OCI-M2 (cell line): ENCODE measurements around the gene PTPN1.
"Not testable (repeated sequence)": the region's sequence is repeated elsewhere in the genome, so short reads cannot be mapped to it uniquely, and the experiment has no call there.

Experiments
- DNase-seq: peaks from one replicate; lab custom pipeline; 2025; ENCODE audit not compliant: unreplicated experiment; lab: John Stamatoyannopoulos, UW

Gene PTPN1

DNA sequence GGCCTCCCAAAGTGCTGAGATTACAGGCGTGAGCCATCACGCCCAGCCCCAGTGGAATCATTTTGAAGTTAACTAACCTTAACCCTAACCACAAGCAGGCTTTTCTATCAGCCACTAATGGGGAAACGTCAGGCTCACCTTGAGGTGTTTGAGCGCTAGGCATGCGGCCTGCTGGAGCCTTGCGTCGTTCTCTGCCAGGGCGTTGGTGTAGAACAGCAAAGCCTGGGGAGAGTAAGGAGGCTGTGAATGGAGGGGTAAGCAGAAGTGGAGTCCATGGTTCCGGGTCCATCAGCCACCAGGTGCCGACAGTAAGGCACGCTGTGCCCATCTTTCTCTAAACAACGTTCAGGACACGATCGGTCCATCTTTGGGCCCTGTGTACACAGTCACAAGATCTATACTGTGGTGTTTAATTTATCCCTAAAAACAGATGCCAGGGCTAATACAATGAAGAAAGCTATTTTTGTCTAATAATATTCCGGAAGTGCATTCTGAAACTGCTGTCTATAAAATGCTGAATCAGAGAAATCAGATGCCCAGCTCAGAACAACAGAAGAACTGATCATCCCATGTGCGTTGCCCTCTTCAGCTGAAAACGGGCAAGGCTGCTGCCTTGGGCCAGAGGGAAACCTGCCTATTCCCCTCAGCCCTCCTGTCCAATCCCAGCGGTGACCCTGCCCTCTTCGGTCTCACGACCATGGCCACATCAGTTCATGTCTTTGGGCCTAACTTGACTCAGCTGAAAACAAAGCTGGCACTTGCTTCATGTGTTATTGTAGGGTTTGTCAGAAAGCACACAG is 79.6 kb downstream of the PTPN1 start:
- DNase-seq: no peak

DNA sequence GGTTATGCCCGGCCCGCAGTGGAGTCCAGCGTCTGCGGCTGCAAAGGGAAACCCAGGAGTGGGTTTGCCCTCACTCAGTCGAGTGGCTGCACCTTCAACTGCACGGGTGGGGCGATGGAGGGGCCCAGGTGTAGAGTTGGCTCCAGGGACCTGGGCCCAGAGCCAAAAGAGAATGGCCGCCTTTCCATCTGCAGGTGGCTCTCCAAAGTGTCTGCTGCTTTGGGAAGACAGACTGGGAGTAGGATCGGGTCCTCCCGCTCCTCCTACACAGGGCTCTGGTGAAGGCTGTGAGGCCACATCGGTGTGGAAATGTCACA is 80.1 kb downstream of the PTPN1 start:
- no peak for DNase-seq

DNA sequence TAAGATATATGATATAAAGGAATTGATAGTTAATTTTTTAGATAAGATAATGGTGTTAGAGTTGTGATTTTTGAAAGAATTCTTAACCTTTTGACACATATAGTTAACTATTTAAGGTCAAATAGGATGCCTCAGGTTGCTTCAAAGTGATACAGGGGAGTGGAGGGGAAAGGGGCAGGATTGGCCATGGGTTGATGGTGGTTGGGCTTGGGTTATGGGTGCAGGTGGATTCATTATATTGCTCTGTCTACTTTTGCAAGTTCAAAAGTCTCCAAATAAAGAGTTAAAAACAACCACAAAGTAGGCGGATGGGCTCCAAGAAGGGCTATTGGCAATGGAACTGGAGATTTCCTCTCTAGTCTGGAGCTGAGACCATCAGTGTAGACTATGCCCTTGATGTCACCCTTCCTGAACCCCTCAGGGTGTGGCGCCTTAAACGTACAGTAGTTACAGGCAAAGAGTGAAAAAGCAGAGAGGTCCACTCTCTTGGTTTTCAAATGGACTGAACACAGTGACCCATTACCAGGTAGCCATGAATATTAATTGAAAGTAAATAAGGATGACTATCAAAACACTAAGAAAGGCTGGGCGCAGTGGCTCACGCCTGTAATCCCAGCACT is 81.2 kb downstream of the PTPN1 start:
- DNase-seq: no peak

DNA sequence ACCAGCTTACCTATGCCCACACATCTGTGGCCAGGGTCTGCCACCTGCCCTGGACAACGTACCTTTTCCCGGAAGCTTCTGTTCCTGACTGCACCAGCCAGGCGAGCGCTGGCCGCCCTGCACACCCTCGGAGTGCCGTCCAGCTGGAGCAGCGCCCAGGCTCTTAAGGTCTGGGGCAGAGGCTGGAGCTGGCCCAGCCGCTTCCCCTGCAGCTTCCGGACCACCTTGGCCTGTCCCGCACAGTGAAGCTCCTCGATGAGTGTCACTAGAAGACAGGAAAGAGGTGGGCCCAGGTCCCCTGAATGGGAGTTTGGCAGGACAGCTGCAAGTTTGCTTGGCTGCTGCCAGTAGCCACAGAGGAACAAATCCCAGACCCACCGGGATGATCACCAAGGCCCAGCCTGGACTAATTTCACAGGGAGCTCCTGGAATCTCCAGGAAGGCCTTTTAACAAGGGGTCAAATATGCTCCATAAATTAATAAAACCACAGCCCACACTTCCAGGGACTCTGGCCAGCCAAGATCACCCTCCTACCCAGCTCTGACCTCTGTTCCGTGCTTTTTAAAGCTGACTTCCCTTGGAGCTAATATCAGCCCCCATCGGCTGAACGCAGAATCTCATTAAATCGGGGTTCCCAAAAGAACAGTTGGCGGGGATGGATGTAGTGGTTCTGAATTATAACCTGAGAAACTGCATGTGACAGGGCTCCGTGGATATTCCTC is 82.3 kb downstream of the PTPN1 start:
- no peak for DNase-seq

DNA sequence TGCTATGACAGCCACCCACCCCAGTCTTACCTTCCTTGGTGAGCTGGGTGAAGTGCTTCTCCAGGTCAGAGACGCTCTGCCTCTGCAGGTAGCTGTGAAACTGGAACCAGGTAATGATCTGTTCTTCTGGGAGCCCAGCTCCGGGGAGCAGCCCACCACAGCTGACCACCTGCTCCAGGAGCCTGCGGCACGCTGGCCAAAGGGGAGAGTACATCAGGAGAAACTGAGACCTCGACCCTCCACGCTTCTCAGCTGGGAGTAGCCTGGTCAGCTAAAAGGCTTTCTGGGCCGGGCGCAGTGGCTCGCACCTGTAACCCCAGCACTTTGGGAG is 82.8 kb downstream of the PTPN1 start:
- no peak for DNase-seq

DNA sequence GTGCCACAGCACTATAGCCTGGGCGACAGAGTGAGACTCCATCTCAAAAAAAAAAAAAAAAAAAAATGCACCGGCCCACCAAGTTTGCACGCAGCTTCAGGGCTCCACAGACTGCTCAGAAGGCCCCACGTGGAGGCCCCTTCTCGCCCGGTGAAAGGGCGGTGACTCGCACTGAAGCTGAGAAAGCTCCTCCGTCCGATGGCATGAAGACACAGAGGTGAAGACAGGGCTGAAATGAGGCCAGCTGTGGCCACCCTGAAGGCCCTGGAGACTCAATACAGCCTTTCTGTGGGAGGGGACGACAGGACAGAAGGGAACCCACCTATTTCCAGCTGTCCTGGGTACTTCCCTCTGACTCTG is 84.0 kb downstream of the PTPN1 start:
- DNase-seq: no peak

DNA sequence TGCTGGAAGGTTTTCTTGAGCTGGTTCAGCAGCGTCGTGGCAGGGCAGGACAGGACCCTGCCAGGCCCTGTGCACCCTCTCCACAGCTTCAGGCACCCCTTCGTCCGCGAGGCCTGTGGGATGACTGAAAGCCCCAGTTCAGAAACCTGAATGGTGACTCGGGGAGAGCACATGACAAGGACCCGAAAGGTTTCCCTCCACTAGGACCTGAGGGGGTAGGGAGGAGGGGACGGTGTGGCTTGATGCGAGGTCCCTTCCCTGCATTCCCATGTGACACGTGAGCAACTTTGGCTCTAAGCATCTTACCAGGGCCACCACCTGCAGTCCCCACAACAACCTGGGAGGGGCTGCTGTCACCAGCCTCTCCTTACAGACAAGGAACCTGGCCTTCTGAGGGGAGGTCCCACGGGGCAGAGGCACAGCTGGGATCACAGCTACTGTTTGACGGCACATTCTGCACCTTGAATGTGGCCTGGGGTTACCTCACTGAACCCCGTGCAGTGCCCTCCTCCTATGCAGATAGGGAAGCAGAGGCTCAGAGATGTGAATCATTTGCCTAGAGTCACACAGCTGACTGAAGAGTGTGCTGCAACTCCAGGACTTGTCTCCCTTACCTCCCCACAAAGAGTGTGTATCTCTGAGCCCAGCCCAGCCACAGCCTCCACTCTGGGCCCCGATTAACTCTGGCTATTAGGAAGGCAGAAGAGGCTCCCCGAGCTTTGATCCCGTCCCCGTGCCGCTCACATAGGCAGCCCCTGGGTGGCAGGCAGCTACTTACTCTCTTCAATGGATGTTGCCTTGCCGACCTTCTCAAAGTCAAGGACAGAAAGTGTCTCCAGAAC is 84.6 kb downstream of the PTPN1 start:
- DNase-seq: no peak

DNA sequence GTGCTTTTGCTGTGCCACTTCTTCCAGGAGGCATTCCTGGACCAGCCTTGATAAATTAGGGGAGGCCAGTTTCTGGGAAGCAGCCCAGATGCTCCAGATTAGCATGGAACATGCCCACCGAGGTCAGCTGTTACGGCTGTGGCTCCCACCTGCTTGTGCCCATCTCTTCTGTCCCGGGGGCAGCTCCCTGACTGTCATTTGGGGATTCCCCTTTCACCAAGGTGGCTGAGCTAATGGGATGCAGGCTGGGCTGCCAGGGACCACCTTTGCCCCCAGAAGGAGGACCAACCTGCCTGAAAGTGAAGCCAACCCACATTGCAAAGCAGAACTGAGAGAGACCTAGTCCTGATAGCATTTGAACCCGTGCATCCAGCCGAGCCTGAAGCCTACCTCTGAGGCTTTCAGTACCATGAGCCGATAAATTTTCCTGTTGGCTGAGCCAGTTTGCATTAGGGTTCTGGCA is 85.3 kb downstream of the PTPN1 start:
- DNase-seq: no peak

DNA sequence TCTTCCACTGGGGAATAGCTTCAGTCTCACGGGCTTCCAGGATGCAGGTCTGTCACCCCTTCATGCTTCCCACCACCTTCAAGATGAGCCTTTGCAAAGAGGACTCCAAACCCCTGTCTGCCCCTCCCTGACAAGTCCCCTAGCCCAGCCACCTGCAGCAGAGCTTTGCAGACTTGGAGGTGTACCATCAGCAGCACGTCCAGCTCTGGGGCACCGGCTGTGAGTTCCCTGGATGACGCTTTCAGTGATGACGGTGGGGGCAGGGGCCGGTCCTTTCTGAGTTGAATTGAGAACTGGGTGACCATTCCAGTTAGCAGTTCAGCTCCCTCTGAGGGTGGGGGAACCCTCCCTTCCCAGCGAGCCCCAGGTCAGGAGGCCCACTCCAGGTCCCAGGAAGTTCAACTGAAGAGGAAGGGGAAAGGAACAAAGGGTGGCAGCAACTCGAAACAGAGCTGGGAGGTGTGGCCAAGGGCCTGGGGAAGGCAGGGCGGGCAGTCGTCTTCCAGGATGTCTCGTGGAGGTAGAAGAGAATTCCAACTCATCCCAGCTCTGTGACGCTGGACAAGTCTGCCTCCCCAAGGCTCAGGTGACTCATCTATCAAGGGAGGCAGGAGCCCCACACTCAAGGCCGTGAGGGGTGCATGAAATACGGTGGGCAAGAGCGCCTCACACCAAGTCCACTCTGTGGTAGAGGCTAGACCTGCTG is 86.0 kb downstream of the PTPN1 start:
- no peak for DNase-seq

DNA sequence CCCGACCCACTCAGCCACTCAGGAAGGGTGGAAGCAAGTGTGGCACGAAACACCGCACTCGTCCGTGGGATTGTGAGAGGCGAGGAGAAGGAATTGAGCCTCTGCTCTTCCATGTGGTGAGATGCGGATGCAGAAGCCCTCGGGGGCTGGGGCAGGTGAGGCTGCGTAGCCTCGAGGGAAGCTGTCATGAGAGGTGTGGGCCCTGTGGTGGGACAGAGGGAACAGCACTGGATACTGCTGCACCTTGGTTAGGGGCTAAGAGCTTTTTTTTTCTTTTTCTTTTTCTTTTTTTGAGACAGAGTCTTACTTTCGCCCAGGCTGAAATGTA is 86.5 kb downstream of the PTPN1 start:
- DNase-seq: no peak

DNA sequence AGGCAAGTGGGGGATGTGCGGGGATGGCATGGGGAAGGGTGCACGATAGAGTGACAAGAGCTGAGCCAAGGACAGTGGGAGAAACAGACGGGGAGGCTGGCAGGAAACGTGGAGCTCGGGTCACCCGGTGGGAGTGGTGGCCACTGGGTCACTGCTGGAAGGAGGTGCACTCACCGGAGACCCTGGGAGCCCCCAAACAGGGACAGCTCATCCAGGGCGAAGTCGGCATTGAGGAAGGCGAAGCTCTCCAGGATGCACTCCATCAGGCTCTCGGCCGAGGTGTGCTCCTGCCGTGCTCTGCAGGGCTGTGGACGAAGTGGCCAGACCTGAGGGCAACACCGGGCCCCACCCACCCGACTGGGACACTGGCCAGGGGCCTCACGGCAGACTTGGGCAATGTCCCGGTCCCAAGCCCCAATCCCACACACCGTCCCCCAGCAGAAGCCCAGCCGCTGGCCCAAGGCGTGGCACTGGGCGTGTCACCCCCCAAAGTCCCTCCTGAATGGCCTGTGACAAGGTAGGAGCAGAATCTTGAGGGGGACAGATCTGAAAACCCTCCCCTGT is 87.3 kb downstream of the PTPN1 start:
- DNase-seq: no peak

DNA sequence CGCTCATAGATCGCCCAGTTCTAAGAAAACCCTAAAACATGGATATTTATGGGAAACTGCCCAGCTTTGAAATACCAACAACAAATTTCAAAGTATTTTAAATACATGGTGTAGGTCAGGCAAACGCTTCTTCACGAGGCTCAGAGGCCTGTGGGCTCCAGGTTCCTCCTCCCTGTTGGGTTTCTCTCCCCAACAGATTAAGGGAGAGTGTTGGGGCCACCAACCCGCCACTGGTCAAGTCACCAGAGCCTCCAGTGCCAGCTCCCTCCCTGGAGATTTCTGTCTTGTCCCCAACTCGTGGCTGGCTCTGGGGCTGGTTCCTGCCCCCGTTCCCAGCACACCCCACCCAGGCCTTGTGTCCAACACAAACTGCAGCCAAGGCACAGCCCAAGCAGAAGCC is 87.9 kb downstream of the PTPN1 start:
- no peak for DNase-seq

DNA sequence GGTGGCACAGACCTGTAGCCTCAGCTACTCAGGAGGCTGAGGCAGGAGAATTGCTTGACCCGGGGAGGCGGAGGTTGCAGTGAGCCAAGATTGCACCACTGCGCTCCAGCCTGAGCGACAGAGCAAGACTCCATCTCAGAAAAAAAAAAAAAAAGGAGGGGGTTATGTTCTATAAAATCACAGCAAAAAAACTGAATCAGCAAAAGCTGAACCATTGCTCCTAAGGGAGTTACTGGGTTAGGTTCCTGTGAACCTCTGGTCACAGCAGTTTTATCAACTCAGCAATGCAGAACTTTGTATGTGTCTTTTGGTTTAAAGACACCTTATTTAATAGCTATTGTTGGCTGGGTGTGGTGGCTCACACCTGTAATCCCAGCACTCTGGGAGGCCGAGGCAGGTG is 88.6 kb downstream of the PTPN1 start:
- not testable (repeated sequence) for DNase-seq

DNA sequence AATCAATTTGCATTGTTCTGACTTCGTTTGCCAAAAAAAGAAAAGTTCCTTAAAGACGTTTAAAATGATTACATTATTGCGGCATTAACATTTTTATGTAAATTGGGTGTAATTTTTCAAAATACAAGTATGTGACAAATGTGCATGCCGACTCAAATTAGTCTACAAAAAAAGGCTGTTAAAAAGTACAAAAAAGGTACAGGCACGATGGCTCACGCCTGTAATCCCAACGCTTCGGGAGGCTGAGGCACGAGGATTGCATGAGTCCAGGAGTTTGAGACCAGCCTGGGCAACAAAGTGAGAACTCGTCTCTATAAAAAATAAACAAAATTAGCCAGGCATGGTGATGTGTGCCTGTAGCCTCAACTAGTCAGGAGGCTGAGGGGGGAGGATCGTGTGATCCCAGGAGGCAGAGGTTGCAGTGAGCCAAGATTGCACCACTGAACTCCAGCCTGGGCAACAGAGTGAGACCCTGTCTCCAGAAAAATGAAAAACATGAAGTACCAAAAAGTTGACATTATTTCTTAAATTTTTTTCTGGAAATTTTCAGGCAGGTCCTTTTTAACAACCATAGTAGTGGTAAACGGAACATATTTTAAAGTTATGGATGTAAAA is 90.2 kb downstream of the PTPN1 start:
- no peak for DNase-seq

DNA sequence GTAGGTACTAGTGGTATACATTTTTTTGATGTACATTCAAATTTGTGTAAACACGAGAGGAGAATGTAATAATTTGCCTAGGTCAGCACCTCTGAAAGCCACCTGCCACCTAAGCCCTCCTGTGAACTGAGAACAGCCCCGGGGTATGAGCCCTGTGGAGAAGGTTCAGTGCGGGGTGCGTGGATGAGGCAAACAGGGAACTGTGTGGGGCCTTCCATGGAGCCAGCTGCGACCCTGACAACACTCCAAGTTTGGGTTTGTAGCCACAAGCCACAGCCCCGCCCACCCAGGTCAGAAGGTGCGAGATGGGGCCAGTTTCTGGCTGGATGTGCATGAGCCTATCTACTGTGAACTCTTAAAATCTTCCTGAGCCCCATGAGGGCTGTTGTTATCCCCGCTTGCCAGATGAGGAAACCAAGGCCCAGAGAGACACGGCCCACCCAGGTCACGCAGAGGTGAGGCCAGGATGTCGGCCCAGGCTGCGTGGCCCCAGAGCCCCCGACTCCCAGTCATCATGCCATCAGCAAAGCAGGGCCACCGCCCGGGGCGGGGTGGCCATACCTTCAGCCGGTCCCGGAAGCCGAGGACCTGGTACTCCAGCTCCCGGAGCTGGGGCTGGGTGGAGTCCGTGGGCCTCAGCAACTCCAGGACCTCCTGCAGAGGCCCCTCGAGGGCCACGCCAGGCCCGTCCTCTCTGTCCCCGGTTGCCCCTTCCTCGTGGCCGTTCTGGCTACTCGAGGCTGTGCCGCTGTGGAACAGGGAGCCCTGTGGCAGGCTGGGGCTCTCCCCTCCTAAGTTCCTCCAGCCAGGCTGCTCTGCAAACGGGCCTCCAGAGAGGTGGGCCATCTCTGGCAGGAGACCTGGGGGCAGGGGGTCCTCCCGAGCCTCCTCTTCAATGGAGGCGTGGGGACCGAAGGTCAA is 91.6 kb downstream of the PTPN1 start:
- DNase-seq: no peak

DNA sequence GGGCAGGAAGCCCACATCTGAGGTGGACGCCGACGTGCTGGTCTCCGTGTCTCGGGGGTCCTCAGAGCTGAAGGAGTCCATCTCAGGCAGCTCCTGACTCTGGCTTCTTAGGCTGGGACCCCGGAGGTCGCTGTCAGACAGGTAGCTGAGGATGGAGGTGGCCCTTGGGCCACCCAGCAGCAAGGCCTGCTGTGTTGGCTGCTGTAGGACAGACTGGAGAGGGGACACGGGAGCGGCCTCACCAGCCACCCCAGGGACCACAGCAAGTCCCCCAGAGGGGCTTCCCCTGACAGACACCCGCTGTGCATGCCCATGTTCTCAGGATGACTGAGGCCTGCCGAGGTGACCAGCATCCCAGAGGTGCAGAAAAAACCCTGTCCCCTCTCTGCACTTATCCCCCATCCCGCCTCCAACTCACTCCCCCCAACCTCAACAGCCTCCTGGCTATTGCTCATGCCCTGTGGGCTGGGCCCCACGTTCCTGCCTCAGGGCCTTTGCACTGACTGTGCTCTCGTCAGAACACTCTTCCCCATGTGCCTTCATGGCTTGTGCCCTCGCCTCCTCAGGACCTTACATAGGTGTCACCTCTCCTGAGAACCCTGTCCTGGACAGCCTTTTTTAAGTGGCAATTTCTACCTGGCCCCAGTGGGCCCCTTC is 92.4 kb downstream of the PTPN1 start:
- DNase-seq: no peak

DNA sequence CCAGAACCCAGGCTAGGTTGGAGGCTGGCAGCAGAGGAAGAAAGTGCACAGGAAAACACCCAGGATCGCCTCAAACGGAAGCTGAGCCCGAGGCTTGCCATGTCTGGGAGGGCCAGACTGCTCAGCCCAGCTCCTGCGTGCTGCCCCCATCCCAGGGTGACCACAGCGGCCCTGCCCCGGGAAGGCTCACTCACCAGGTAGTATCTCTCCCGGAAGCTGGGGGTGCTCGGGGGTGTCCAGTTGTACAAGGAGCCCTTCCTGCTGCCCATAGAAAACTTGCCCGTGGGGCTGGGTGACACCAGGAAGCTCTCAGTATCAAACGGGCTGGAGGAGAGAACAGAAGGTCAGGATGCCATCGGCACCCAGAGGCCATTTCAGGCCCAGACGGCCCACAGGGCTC is 94.3 kb downstream of the PTPN1 start:
- no peak for DNase-seq

DNA sequence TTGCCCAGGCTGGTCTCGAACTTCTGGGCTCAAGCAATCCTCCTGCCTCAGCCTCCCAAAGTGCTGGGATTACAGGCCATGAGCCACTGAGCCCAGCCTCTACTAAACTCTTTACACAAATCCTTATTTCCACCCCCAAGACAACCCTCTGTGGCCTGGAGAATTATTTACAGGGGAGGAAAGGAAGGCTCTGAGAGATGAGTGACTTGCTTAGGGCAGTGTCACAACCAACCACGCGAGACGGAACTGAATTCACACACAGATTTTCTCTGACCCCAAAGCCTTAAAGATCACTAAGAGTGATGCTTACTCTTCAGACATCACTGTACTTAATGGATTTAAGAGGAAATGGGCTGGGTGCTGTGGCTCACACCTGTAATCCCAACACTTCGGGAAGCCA is 95.0 kb downstream of the PTPN1 start:
- DNase-seq: no peak

DNA sequence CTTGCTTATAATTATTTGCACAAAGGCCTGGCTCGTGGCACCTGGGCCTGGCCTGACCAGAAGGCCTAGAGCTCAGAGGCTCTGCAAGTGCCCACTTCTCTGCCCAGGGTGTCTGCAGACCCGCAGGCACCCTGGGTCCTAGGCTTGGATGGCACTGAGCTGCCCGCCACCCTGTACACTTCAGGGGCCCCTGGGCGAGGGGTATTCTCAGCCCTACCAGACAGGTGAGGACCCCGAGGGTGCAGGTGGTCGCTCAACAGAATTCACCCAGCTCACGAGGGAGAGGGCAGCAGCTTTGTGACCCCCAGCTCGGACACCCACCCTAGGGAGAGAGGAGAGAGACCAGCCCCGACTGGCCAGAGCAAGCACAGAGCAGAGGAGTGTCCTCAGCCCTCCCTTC is 97.3 kb downstream of the PTPN1 start:
- DNase-seq: no peak
